ENCODE results near the gene ENG.

Gene ENG

DNA sequence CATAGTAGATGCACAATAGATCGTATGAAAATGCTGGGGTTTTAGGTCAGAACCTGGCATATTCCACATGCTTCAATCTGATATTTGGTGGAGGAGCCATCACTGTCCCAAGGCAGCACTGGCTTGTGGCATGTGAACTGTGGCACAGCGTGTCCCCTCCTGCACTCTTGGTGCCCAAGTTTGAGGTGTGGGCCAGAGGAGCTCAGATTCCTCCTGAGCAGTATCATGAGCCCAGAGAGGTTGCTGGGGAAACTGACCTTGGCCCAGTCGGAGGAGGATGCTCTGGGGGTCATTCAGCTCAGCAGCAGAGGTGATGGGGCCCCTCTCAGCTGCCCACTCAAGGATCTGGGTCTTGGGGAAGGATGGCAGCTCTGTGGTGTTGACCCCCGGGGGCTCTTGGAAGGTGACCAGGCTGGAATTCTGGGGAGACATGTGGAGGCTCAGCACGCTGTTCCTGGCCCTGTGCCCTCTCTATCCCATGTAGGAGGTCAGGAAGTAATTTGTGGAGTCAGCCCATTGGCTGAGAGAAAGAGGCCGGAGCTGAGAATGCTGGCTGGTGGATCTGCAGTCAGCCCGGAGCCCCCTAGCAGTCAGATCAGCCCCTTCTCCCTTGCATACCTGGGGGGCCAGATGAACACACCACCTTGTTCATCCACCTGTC is 28.1 kb downstream of the ENG start:
- ATAC-seq, result no peak; the same call in 2 of the 3 replicates
- TF ChIP-seq, protein P1, sequence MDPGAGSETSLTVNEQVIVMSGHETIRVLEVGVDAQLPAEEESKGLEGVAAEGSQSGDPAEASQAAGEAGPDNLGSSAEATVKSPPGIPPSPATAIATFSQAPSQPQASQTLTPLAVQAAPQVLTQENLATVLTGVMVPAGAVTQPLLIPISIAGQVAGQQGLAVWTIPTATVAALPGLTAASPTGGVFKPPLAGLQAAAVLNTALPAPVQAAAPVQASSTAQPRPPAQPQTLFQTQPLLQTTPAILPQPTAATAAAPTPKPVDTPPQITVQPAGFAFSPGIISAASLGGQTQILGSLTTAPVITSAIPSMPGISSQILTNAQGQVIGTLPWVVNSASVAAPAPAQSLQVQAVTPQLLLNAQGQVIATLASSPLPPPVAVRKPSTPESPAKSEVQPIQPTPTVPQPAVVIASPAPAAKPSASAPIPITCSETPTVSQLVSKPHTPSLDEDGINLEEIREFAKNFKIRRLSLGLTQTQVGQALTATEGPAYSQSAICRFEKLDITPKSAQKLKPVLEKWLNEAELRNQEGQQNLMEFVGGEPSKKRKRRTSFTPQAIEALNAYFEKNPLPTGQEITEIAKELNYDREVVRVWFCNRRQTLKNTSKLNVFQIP (CRISPR knock-in tag; IDR thresholded peaks at IDR 0.05; ENCODE audit: borderline replicate concordance, low read depth), result no peak
- TF ChIP-seq BACH2 (CRISPR knock-in tag; IDR thresholded peaks at IDR 0.05; ENCODE audit: borderline replicate concordance) (no peak), ZNF8 (CRISPR knock-in tag; IDR thresholded peaks at IDR 0.05) (no peak), RARB (CRISPR knock-in tag; IDR thresholded peaks at IDR 0.05) (no peak), ZFP30 (CRISPR knock-in tag; IDR thresholded peaks at IDR 0.05) (no peak), OSR1 (CRISPR knock-in tag; IDR thresholded peaks at IDR 0.05) (no peak), GLIS3 (CRISPR knock-in tag; IDR thresholded peaks at IDR 0.05) (no peak), PPARA (CRISPR knock-in tag; IDR thresholded peaks at IDR 0.05; ENCODE audit: borderline replicate concordance) (no peak)
- TF ChIP-seq, protein P2, sequence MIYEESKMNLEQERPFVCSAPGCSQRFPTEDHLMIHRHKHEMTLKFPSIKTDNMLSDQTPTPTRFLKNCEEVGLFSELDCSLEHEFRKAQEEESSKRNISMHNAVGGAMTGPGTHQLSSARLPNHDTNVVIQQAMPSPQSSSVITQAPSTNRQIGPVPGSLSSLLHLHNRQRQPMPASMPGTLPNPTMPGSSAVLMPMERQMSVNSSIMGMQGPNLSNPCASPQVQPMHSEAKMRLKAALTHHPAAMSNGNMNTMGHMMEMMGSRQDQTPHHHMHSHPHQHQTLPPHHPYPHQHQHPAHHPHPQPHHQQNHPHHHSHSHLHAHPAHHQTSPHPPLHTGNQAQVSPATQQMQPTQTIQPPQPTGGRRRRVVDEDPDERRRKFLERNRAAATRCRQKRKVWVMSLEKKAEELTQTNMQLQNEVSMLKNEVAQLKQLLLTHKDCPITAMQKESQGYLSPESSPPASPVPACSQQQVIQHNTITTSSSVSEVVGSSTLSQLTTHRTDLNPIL (CRISPR knock-in tag; IDR thresholded peaks at IDR 0.05; ENCODE audit: low read depth), result no peak

DNA sequence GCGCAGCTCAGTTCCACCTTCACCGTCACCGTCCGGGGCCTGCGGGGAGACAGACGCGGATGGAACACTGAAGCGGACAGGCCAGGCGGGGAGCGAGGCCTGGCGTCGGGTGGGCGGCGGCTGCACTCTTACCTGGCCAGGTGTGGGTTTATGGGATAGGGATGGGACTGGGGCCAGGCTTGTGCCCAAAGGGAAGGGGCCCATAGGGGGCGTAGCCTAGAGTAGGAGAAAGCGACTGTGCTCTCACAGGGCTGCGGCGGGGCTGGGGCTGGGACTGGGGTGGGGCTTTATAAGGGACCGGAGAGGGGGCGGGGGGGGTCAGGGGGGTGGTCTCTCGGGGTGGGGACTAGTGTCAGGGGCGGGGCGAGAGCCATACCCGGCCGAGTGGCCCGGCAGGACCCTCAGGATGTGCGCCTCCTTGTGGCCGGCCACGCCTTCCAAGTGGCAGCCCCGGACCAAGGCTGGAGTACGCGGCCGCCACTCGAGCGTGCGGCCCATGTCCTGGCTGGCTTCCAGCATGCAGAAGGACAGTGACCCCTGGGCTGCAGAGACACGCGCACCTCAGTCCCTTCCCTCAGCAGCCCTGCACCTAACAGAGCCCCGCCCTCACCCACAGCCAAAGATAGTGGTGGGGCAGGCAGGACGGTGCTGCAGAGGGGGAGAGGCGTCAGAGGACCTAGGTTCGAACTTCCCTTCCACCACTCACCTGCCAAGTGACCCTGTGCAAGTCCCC is 29.0 kb downstream of the ENG start:
- TF ChIP-seq RARB (CRISPR knock-in tag; IDR thresholded peaks at IDR 0.05), result no peak
- TF ChIP-seq SNAI2 (CRISPR knock-in tag; IDR thresholded peaks at IDR 0.05), result no peak
- TF ChIP-seq ZNF70 (CRISPR knock-in tag; IDR thresholded peaks at IDR 0.05), result no peak
- no peak for TF ChIP-seq TCF4 (CRISPR knock-in tag; IDR thresholded peaks at IDR 0.05; ENCODE audit: borderline replicate concordance)
- TF ChIP-seq ZNF565 (CRISPR knock-in tag; conservative IDR thresholded peaks at IDR 0.05; ENCODE audit: low read depth), result no peak
- no peak for TF ChIP-seq ZC3H10 (CRISPR knock-in tag; IDR thresholded peaks at IDR 0.05)
- TF ChIP-seq, protein P3, sequence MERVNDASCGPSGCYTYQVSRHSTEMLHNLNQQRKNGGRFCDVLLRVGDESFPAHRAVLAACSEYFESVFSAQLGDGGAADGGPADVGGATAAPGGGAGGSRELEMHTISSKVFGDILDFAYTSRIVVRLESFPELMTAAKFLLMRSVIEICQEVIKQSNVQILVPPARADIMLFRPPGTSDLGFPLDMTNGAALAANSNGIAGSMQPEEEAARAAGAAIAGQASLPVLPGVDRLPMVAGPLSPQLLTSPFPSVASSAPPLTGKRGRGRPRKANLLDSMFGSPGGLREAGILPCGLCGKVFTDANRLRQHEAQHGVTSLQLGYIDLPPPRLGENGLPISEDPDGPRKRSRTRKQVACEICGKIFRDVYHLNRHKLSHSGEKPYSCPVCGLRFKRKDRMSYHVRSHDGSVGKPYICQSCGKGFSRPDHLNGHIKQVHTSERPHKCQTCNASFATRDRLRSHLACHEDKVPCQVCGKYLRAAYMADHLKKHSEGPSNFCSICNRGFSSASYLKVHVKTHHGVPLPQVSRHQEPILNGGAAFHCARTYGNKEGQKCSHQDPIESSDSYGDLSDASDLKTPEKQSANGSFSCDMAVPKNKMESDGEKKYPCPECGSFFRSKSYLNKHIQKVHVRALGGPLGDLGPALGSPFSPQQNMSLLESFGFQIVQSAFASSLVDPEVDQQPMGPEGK (CRISPR knock-in tag; IDR thresholded peaks at IDR 0.05; ENCODE audit: borderline replicate concordance), result no peak
- no peak for TF ChIP-seq ARNTL (CRISPR knock-in tag; IDR thresholded peaks at IDR 0.05; ENCODE audit: borderline replicate concordance, low read depth)
- TF ChIP-seq ESRRG (CRISPR knock-in tag; IDR thresholded peaks at IDR 0.05), result no peak
- TF ChIP-seq CSDC2 (CRISPR knock-in tag; IDR thresholded peaks at IDR 0.05), result no peak
- TF ChIP-seq, protein P4, sequence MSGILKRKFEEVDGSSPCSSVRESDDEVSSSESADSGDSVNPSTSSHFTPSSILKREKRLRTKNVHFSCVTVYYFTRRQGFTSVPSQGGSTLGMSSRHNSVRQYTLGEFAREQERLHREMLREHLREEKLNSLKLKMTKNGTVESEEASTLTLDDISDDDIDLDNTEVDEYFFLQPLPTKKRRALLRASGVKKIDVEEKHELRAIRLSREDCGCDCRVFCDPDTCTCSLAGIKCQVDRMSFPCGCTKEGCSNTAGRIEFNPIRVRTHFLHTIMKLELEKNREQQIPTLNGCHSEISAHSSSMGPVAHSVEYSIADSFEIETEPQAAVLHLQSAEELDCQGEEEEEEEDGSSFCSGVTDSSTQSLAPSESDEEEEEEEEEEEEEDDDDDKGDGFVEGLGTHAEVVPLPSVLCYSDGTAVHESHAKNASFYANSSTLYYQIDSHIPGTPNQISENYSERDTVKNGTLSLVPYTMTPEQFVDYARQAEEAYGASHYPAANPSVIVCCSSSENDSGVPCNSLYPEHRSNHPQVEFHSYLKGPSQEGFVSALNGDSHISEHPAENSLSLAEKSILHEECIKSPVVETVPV (CRISPR knock-in tag; IDR thresholded peaks at IDR 0.05), result no peak
- TF ChIP-seq TOX (CRISPR knock-in tag; IDR thresholded peaks at IDR 0.05; ENCODE audit: borderline replicate concordance), result no peak
- no peak for TF ChIP-seq GLIS3 (CRISPR knock-in tag; IDR thresholded peaks at IDR 0.05)
- TF ChIP-seq ISL1 (CRISPR knock-in tag; IDR thresholded peaks at IDR 0.05), result no peak
- TF ChIP-seq ZNF8 (CRISPR knock-in tag; IDR thresholded peaks at IDR 0.05), result no peak
- TF ChIP-seq, protein P2 (CRISPR knock-in tag; IDR thresholded peaks at IDR 0.05; ENCODE audit: low read depth), result no peak
- peak; percentile 26; the same call in 2 of the 3 replicates for ATAC-seq

DNA sequence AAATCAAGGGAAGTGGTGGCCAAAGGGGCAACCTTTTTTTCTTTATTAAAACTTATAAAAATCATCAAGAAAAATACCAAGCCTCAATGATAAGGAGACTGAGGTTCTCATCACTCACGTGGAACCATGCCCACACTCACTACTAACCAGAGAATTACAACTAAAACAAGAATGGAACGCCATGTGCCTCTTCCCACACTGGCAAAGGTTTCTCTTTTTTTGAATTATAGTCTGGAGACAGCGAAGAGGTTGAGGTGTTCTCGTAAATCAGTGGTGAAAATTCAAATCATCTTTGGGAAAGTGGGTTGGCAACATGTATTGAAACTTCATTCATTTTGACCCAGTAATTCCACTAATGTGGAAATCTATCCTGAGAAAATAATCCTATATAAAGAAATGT is 32.4 kb downstream of the ENG start:
- ATAC-seq, result no peak
- TF ChIP-seq BACH2 (CRISPR knock-in tag; IDR thresholded peaks at IDR 0.05; ENCODE audit: borderline replicate concordance) (no peak), SNAI2 (CRISPR knock-in tag; IDR thresholded peaks at IDR 0.05) (no peak), ZFP30 (CRISPR knock-in tag; IDR thresholded peaks at IDR 0.05) (no peak), ZNF565 (CRISPR knock-in tag; conservative IDR thresholded peaks at IDR 0.05; ENCODE audit: low read depth) (no peak), PPARA (CRISPR knock-in tag; IDR thresholded peaks at IDR 0.05; ENCODE audit: borderline replicate concordance) (no peak), ARNTL (CRISPR knock-in tag; IDR thresholded peaks at IDR 0.05; ENCODE audit: borderline replicate concordance, low read depth) (no peak)
- TF ChIP-seq, protein P4 (CRISPR knock-in tag; IDR thresholded peaks at IDR 0.05), result no peak
- TF ChIP-seq, protein P3 (CRISPR knock-in tag; IDR thresholded peaks at IDR 0.05; ENCODE audit: borderline replicate concordance), result no peak

Data from SK-N-SH treated with all-trans-retinoic acid at 6 μM for 48 hours (cell line).